Brain pericyte (primary cell): ENCODE measurements around the gene MAVS.
"Not testable (repeated sequence)": the region's sequence is repeated elsewhere in the genome, so short reads cannot be mapped to it uniquely, and the experiment has no call there.

Source experiments
- DNase-seq: peaks from one replicate; pipeline ENCODE4 v3.0.0-alpha.2; 2012; ENCODE audit warnings: low read depth, low spot score

Gene MAVS

DNA sequence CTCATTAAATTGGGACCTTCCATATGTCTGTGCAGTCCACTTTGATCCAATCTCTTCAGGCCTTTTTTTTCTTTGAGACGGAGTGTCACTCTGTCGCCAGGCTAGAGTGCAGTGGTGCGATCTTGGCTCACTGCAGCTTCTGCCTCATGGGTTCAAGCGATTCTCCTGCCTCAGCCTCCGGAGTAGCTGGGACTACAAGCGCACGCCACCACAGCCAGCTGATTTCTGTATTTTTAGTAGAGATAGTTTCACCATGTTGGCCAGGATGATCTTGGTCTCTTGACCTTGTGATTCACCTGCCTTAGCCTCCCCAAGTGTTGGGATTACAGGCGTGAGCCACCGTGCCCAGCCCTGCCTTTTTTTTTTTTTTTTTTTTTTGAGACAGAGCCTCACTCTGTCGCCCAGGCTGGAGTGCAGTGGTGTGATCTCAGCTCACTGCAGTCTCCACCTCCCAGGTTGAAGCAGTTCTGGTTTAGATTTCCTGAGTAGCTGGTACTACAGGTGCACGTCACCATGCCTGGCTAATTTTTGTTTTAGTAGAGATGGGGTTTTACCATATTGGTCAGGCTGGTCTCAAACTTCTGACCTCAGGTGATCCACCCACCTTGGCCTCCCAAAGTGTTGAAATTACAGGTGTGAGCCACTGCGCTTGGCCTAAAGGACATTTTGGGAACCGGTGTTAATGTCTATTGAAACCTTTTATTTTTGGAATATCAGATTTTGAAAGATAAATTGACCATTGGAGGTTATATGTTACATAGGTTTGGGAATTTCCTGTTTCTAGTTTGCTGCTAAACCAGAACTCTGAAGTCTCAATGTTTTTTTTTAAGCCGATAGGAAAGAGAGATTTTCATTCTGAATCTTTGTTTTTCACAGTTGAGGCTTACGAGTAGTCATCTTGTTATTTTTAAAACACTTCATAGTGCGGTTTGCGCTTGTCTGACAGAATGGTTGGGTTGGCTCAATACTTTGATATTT, 60.4 kb downstream of the MAVS start:
- not testable (repeated sequence) for DNase-seq

DNA sequence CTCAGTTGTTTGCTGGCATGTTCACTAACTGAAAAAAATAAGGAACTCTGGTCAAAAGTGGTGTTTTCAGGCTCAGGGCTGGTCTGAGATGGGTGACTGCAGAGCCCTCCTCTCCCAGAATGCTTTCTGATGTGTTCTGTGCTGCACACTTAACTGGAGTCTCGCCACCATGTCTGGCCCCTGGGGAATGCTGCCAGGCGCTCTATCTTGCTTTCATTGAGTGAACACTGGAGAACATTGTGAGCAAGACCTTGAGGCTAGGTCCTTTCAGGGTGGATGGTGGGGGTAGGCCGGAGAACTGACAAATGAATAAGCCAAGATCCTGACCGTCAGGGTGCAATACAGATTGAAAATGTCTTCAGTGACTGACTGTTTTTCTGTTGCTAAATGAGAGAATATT, 62.0 kb downstream of the MAVS start:
- DNase-seq = no peak

DNA sequence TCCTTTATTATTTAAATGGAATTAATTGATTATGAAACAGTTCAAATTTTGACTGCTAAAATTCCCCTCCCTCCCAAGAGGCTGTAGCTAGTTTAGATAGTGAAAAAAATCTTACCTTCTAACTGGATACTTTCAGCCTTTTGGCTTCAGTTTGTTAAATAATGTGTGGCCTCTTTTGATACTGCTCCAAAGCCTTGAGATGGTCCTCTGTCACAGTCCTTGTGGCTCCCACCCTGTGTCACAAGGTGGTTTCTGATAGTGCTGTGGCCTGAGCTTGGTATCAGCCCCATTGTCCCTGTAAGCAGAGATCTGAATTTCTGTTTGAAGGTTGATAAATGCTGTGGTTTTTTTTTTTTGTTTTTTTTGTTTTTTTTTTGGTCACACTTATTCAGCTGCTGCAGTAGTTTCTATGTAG, 63.3 kb downstream of the MAVS start:
- no peak for DNase-seq

DNA sequence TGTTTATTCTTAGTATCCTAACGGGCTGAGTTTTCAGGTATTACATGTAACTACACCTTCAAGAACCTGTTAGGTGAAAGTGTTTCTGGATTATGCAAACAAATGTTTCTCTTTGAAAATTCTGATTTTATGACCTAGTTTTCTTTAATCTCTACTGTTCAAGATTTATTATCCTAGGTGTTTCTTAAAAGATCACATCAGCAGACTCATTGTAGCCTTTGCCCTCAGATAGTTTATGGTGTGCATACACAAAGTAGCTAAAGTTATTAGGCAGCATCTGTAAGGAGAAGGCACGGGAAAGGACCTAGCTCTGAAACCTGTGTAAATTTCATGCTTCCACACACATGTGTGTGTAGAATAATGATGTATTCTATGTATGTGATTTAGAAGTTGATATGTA, 64.2 kb downstream of the MAVS start:
- no peak for DNase-seq

DNA sequence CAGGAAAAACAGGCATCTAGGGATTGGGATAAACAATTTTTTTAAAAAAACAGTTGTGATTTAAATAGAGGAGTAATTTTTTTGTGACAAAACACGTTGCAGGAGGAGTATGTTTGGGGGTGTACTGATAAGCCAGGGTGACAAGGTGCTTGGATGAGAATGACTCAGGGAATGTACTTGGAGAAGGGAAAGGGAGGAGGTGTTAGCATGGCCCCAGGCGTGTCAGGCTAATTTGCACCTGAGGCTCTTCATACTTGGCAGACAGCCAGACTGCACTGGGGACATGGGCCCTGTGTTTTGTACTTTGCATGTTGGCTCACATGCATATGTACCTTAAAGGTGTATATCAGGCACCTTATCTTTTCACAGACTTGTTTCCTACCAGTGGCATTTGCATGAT, 65.3 kb downstream of the MAVS start:
- no peak for DNase-seq

DNA sequence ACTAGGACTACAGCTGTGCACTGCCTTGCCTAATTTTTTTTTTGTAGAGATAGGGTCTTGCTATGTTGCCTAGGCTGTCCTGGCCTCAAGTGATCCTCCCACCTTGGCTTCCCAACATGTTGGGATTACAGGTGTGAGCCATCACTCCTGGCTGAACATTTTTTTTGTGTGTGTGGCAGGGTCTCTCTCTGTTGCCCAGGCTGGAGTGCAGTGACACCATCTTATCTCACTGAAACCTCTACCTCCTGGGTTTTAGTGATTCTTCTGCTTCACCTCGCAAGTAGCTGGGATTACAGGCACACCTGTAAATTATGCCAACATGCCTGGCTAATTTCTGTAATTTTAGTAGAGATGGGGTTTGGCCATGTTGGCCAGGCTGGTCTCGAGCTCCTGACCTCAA, 67.8 kb downstream of the MAVS start:
- no peak for DNase-seq

DNA sequence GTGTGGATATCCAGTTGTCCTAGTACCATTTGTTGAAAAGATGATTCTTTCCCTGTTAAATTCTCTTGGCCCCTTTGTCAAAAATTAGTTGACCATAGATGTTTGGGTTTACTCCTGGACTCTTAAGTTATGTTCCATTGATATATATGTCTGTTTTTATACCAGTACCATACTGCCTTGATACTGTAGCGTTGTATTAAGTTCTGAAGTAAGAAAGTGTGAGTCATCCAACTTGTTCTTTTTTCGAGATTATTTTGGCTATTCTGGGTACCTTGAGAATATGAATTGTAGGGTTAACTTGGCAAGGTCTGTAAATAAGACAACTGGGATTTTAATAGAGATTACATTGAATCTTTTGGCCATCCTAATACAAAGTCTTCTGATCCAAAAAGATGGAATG, 69.1 kb downstream of the MAVS start:
- no peak for DNase-seq

DNA sequence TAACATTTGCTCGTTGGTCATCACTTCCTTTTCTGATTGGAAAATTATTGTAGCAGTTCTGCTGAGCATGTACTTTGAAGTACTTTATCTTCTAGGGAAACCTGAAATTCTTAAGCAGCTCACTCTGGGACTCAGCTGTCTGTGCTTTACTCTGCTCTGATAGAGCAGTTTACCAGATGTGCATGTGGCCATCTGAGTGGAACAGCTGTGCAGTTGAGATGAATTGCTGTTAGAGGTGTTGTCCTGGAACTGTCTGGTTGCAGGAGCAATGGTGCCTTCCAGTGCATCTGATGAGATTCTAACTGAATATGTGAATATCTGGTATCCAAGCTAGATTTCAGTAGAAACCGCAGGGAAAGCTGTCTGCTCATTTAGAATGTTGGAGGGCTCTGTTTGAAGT, 69.7 kb downstream of the MAVS start:
- no peak for DNase-seq

DNA sequence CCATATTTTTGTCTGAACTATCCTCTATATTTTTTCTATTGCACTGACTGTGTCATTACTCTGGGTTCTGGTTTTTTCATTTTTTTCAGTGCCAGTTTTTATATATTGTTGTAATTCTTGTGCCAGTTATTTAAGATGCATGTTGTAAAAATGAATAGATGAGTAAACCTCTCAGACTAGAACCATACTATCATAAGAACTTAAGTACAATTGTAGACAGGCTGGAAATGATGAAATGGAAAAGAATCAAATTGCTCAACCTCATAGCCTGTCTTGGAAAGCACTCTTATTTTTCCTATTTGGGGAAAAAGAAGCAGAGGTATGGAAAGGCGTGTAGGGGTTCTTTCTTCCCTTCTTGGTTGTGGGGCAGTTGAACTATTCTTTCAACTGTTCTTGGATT, 72.7 kb downstream of the MAVS start:
- DNase-seq = no peak

DNA sequence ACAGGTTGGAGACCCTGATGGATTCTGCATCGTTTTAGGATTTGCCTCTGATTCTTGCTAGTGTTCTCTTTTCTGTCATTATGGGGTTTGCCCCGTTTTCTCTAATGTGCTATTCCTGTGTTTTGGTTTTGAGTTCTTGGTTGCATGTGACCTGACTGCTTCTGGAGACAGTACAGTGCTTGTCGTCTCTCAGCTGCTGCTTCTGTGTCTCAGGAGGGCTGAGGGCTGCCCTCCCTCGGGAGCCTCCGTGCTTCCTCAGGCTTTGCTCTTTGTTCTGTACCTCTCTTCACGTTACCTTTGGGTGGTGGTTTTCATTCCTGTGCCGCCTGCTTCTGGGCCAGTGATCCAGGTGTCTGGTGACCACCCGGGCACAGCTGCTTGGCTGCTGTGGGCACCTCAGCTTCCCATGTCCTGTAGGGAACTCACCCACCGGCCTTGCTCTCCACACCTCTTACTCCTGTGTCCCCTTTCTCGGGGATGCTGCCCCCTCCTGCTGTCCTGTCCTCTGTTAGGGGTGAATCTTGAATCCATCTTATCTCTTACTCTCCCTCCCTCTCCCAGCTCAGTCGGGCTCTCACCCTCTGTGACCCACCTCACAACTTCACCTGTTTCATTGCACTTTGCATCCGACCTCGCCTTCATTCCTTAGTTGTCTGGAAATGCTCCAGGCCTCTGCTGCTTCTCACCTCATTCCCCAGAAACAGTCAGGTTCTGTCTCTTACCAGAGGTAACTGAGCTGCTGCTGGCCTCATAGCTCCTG, 75.8 kb downstream of the MAVS start:
- no peak for DNase-seq

DNA sequence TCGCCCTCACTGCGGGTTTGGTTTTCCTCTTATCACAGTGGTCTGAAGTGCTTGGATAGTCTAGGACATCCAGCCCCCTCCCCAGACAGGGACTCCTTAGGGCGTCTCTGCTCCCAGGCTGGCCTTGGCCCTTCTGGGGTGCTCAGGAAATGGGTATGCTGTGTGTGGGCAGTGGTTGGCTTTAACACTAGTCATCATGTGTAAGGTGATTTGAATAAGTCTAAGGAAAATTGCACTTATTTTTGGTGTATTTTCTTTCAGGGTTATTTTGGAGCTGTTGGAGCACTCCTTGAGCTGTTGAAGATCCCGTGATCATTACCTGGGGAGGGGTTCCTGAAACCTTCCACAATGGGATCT, 76.3 kb downstream of the MAVS start:
- DNase-seq = no peak

DNA sequence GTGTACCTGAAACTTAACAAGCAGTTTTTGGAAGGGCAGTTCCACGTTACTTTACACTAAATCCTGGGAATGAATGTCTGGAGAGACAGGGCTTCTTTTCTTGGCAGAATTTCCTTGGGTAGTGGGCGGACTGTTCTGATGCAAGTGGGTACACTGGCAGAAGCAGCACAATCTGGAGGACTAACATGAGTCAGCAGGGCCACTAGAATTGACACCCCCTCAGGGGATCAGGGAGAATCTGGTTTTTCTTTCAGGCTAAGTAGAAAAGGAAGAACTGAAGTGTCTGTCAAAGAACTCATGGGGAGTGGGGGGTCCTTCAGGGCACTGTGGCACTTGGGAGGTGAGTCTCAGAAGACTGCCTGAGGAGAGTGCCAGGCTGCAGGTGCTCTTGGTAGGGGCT, 77.2 kb downstream of the MAVS start:
- DNase-seq = no peak

DNA sequence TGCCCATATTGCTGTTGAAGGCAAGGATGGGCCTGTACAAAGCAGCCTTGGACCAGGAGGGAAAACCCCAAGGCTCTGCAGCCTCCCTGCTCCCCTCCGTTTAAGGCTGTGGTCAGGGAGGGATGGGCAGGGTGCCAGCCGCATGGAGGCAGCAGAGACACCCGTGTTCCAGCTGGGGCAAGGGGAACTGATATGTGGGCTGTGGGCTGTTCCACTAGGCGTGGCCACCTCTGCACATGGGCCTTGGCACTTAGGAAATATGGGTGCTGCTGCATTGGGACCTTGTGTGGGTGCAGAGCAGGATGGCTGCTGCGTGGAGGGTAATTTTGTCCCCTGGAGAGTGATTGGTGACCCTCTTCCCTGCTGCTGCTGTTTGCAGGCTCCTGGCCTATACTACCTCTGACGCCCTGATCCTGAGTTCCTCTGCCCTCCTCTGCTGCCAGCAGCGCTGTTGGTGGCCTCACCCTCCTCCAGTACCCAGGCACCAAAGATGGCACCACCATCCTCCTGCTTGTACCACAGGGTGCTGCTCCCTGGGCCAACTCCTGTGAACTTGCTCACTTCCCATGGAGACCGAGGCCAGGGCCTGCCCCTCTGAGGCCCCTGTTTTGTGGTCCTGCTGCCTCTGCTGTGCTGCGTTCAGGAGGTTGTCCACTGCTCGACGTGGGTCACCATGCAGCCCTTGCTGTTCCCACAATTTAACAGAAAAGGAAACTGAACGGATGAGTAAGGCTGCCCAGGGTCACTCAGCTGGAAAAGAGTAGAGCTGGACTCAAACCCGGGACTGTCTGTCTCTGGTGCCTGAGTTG, 77.9 kb downstream of the MAVS start:
- no peak for DNase-seq

DNA sequence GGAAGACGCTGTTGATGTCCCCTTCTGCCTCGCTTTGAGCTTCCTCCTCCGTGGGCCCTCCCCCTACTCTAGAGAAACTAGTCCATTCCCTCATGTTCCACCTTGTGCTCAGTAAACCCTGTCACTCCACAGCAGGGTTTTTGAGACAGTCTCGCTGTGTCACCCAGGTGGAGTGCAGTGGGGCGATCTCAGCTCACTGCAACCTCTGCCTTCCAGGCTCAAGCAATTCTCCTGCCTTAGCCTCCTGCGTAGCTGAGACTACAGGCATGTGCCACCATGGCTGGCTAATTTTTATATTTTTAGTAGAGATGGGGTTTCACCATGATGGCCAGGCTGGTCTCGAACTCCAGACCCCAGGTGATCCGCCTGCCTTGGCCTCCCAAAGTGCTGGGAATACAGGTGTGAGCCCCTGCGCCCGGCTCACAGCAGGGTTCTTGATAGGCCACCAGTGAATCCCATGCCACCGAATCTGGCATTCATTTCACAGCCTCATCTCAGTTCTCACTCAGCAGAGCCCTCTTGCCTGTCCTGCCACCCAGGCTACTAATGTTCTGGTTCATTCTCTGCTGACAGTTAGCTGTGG, 78.6 kb downstream of the MAVS start:
- DNase-seq = no peak
